Activated CD4-positive, alpha-beta T cell treated with anti-CD3 and anti-CD28 coated beads, Interleukin-2, amount 50 U/mL, for 4 hours (primary cell): Measurements from ENCODE around the gene IL36A.

Experiments
- DNase-seq, 2 experiments: peaks; one replicate each; pipeline ENCODE4 v3.0.0-alpha.2; 2020

IL36A gene

GRCh38 chr2:113052396-113052917 is 47.2 kb downstream of the IL36A start, which contains the start of gene IL36B:
Gene IL36B, minus strand, starts transcription at chr2:113052867.
- DNase-seq: no peak

GRCh38 chr2:113053666-113054065 is 48.4 kb downstream of the IL36A start:
- no peak for DNase-seq

GRCh38 chr2:113054066-113054465 is 48.8 kb downstream of the IL36A start:
- no peak for DNase-seq

GRCh38 chr2:113056521-113056920 is 51.3 kb downstream of the IL36A start:
- DNase-seq: no peak

- DNase-seq: no peak
Measured at GRCh38 chr2:113057117-113057516, 51.9 kb downstream of the IL36A start.
